Left lobe of liver (tissue), 2 donors: Measurements from ENCODE around the gene CCL22. TPM values are rescaled to one million over a fixed set of nuclear protein-coding genes. Genes with fewer than 3 reads are reported as not detected.
"Not testable (repeated sequence)": the region's sequence is repeated elsewhere in the genome, so short reads cannot be mapped to it uniquely, and the experiment has no call there.

Experiments used
- ATAC-seq: fragments of 200-7000 bp; cut with Tn5 transposase; one replicate; pipeline ENCODE4 v1.9.1; 2020; ENCODE audit warnings: mild to moderate bottlenecking, moderate library complexity
- DNase-seq: peaks from one replicate; pipeline ENCODE4 v3.0.0-alpha.2; 2020; ENCODE audit warnings: low spot score
- total RNA-seq: library from RNA; stranded (reverse); gene quantifications from one replicate; pipeline ENCODE4 v1.2.1, GENCODE V29; 2021
- donor health status: DM: no; HTN: no; CAD: no; lungs with moderate emphysema.
- donor health status: DM: no; HTN: yes; CAD: no.

CCL22 gene
- total RNA-seq, 1 donor from 2014 or later: 0.40 TPM

DNA sequence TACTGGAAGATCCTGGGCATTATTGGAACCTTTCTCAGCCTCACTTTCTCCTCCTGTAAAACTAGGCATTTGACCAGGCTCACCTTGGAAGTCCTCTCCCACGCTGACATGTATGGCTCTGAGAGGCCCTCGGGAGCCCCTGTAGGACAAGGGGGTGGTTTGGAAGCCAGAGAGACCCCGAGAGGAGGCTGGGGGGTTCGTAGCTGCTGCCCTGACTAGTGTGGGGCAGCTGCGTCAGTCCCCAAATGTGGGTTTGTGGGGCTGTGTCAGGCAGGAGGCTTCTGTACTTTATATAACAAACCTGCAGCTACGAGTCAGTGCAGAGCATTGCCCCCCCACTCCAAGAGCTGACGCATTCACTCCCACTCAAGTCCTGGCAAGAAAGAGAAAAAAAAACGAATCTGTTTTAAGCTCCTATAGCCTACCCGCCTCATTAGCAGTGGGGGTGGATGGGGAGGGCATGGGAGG is 15.5 kb downstream of the CCL22 start:
- DNase-seq (no peak), ATAC-seq (peak; percentile 3)

DNA sequence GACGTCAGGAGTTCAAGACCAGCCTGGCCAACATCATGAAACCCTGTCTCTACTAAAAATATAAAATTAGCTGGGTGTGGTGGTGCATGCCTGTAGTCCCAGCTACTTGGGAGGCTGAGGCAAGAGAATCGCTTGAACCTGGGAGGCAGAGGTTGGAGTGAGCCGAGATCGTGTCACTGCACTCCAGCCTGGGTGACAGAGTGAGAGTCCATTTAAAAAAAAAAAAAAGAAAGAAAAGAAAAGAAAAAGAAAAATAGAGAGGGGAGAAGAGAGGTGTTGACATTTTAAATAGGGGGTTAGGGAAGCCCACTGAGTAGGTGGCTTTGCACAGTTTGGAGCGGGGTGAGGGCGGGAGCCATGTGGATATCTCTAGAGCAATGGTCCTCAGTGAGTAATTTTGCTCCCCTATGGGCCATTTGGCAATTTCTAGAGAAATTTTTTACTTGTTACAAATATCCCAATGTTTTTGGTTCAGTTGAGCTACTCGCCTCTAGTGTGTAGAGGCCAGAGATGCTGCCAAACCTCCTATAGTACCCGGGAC is 16.4 kb downstream of the CCL22 start:
- not testable (repeated sequence) for ATAC-seq, DNase-seq

DNA sequence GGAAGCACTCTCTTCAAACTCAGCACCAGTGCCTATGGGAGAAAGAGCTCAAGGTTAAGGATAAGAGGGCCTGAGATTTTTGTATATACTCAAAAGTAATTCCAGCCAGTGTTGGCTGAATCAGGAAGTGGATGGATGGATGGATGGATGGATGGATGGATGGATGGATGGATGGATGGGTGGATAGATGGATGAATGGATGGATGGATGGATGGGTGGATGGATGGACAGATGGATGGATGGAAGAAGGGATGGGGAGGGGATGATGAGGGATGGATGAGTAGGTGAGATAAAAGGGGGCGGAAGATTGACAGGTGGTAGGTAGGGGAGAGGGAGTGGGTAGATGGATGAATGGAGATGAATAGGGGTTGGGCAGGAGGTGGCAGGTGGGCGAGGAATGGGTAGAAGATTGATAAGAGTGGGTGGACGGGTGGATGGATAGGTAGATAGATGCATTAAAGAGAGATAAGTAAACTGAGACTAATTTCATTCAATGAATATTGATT is 17.8 kb downstream of the CCL22 start:
- no peak for ATAC-seq

GRCh38 chr16:57377080-57377841 is 18.7 kb downstream of the CCL22 start:
- ATAC-seq (no peak), DNase-seq (no peak)

More for the DNA sequence above, 17.8 kb downstream of the CCL22 start:
- no peak for DNase-seq

- ATAC-seq: peak; percentile 75
- peak; percentile 80 for DNase-seq
These were observed 21.0 kb downstream of the CCL22 start for GRCh38 chr16:57379579-57379978.

DNA sequence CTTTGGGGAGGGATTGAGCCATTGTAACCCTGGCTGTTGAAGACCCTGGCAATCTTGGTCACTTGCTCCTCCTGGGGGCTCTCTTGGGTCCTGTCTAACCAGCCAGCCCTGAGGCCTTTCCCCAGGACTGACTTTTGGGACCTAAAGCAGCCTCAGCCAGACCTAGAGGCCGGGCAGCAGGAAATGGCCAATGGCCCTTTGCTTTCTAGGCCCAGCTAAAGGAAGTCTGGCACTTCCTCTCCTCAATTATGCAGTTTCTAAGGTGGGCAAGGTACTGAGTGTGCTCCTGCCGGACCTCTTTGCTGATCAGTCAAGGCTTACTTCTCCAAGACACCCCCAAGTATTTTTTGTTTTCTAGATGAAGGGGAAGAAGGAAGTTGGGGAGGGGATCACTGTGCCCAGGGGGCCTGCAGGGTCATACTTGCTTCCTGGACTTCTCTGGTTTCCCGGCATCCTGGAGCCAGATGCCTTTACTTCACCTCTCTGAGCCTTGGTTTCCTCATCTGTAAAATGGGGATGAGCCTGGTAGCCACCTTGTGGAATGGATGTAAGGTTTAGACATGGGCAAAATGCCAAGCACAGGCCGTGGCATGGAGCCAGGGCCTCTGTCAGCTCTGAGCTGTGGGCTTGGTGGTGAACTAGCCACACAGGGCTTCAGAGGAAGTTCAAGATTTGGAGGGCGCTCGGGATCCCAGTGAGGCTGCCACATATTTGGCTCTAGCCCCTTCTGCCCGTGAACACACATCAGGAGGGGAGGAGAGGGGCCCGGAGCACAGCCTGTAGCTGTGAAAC is 22.3 kb downstream of the CCL22 start:
- DNase-seq (no peak), ATAC-seq (no peak)

DNA sequence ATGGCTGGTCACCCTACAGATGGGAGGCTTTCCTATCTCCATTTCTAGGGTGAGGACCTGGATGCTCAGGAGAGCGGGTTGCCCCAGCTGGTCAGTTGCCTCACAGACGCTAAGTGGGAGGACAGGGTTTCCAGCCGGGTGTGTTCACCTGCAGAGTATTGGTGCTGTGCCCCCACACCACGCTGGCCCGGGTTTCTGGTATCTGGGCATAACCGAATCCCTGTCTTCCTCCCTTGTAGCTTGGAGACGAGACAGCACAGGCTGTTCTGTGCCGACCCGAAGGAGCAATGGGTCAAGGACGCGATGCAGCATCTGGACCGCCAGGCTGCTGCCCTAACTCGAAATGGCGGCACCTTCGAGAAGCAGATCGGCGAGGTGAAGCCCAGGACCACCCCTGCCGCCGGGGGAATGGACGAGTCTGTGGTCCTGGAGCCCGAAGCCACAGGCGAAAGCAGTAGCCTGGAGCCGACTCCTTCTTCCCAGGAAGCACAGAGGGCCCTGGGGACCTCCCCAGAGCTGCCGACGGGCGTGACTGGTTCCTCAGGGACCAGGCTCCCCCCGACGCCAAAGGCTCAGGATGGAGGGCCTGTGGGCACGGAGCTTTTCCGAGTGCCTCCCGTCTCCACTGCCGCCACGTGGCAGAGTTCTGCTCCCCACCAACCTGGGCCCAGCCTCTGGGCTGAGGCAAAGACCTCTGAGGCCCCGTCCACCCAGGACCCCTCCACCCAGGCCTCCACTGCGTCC is 23.4 kb downstream of the CCL22 start:
- no peak for ATAC-seq

DNA sequence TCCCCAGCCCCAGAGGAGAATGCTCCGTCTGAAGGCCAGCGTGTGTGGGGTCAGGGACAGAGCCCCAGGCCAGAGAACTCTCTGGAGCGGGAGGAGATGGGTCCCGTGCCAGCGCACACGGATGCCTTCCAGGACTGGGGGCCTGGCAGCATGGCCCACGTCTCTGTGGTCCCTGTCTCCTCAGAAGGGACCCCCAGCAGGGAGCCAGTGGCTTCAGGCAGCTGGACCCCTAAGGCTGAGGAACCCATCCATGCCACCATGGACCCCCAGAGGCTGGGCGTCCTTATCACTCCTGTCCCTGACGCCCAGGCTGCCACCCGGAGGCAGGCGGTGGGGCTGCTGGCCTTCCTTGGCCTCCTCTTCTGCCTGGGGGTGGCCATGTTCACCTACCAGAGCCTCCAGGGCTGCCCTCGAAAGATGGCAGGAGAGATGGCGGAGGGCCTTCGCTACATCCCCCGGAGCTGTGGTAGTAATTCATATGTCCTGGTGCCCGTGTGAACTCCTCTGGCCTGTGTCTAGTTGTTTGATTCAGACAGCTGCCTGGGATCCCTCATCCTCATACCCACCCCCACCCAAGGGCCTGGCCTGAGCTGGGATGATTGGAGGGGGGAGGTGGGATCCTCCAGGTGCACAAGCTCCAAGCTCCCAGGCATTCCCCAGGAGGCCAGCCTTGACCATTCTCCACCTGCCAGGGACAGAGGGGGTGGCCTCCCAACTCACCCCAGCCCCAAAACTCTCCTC is 24.1 kb downstream of the CCL22 start:
- ATAC-seq (no peak), DNase-seq (no peak)

More for the DNA sequence above, 23.4 kb downstream of the CCL22 start:
- DNase-seq: no peak

- ATAC-seq: peak; percentile 11
These were observed 25.0 kb downstream of the CCL22 start for GRCh38 chr16:57383276-57384247.

GRCh38 chr16:57384248-57385070 is 25.9 kb downstream of the CCL22 start:
- no peak for DNase-seq

More at GRCh38 chr16:57383276-57384247, 25.0 kb downstream of the CCL22 start:
- DNase-seq: no peak

GRCh38 chr16:57385083-57385482 is 26.5 kb downstream of the CCL22 start:
- ATAC-seq: no peak
- DNase-seq: no peak

More at GRCh38 chr16:57384248-57385070, 25.9 kb downstream of the CCL22 start:
- peak; percentile 24 for ATAC-seq

DNA sequence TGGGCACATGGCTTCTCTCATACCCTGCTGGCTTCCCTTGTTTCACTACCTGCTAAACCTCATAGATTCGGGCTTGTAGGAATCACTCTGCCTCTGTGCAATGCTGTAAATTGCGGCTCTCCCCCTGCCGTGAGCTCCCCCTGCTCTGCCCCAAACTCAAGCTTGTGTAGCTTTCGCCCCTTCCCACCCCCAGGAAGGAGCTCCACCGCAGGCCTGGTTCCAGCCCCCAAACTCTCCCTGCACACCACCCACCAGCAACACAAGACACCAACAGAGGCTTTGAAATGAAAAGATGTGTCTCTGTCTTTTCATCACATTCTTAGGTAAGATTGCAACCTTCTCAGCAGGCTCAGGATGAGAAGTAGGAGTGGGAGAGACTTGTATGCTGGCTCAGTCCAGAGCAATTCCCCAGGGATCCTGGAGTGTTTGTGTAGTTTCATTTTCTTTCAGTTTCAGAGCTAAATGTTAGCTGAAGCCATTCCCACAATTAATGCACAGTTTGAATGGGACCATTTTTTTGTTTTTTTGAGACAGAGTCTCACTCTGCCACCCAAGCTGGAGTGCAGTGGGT is 27.9 kb downstream of the CCL22 start:
- ATAC-seq (no peak), DNase-seq (no peak)

DNA sequence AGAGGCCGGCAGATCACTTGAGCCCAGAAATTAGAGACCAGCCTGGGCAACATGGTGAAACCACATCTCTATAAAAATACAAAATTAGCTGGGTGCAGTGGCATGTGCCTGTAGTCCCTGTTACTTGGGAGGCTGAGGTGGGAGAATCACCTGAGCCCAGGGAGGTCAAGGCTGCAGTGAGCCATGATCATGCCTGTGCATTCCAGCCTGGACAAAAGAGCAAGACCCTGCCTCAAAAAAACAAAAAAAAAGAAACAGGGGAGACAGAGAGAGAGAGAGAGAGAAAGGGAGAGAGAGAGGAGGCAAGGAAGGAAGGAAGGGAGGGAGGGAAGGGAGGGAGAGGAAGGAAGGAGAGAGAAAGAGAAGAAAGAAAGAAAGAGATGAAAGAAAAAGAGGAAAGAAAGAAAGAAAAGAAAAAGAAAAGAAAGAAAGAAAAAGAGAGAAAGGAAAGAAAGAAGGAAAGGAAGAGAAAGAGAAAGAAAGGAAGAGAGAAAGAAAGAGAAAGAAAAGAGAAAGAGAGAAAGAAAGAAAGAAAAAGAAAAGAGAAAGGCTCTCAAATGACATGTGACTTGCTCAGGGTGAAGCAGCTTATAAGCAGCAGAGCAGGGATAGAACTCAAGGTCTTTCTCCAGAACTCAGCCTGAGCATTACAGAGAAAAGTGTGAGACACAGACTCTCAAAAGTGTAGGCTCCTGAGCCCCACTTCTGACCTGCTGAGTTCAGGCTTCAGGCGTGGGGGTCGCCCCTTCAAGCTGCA is 29.2 kb downstream of the CCL22 start:
- ATAC-seq: no peak
- DNase-seq: no peak

GRCh38 chr16:57388359-57389086 is 29.9 kb downstream of the CCL22 start:
- DNase-seq: no peak
- ATAC-seq: no peak

- DNase-seq: no peak
- ATAC-seq: no peak
These were observed 30.5 kb downstream of the CCL22 start for GRCh38 chr16:57389087-57389468.

DNA sequence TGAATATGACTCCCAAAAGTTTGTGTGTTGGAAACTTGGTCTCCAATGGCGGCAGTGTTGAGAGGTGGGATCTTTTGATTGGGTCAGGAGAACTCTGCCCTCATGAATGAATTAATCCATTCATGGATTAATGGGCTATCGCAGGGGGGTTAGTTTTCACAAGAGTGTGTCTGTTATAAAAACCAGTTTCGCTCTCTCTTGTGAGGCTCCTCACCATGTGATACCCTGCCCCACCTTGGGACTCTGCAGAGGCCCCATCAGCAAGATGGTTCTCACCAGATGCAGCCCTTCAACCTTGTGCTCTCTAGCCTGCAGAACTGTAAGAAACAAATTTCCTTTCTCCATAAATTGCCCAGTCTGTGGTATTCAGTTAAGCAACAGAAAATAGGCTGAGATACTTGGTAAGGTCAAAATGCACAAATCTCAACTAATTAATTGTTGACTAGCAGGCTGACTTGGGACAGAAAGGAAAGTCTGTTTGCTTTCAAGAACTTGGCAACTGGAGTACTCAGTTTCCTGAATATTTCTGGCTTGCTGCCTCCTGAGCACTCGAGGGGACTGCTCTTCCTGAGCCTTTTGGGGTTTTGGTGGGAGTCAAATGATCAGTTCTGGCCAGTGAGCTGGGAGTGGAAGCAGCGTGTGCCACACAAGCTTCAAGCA is 32.2 kb downstream of the CCL22 start:
- no peak for DNase-seq
- ATAC-seq: no peak
